ENCODE results near the gene GNG12.

DNA sequence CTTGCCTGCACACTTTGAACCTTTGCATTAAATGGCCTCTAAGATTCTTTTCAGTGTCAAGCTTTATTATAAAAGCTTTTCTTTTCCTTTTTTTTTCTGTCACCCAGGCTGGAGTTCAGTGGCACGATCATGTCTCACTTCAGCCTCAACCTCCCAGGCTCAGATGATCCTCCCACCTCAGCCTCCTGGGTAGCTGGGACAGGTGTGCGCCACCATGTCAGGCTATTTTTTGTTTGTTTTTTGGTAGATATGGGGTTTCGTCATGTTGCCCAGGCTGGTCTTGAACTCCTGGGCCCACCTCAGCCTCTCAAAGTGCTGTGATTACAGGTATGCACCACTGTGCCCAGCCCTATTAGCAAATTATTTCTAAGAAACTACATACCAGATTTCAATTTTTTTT lies 95.4 kb downstream of the GNG12 start:
- TF ChIP-seq, protein P1, sequence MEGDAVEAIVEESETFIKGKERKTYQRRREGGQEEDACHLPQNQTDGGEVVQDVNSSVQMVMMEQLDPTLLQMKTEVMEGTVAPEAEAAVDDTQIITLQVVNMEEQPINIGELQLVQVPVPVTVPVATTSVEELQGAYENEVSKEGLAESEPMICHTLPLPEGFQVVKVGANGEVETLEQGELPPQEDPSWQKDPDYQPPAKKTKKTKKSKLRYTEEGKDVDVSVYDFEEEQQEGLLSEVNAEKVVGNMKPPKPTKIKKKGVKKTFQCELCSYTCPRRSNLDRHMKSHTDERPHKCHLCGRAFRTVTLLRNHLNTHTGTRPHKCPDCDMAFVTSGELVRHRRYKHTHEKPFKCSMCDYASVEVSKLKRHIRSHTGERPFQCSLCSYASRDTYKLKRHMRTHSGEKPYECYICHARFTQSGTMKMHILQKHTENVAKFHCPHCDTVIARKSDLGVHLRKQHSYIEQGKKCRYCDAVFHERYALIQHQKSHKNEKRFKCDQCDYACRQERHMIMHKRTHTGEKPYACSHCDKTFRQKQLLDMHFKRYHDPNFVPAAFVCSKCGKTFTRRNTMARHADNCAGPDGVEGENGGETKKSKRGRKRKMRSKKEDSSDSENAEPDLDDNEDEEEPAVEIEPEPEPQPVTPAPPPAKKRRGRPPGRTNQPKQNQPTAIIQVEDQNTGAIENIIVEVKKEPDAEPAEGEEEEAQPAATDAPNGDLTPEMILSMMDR (IDR thresholded peaks at IDR 0.05) = no peak
- TF ChIP-seq POLR2AphosphoS5 (IDR thresholded peaks at IDR 0.05; ENCODE audit: low read depth, low read length) (no peak), TCF7L2 (IDR thresholded peaks at IDR 0.05; ENCODE audit: low read depth, low read length) (no peak), SIN3A (IDR thresholded peaks at IDR 0.05; ENCODE audit: borderline replicate concordance, insufficient read depth, low read depth, low read length) (no peak)
- TF ChIP-seq, protein P2, sequence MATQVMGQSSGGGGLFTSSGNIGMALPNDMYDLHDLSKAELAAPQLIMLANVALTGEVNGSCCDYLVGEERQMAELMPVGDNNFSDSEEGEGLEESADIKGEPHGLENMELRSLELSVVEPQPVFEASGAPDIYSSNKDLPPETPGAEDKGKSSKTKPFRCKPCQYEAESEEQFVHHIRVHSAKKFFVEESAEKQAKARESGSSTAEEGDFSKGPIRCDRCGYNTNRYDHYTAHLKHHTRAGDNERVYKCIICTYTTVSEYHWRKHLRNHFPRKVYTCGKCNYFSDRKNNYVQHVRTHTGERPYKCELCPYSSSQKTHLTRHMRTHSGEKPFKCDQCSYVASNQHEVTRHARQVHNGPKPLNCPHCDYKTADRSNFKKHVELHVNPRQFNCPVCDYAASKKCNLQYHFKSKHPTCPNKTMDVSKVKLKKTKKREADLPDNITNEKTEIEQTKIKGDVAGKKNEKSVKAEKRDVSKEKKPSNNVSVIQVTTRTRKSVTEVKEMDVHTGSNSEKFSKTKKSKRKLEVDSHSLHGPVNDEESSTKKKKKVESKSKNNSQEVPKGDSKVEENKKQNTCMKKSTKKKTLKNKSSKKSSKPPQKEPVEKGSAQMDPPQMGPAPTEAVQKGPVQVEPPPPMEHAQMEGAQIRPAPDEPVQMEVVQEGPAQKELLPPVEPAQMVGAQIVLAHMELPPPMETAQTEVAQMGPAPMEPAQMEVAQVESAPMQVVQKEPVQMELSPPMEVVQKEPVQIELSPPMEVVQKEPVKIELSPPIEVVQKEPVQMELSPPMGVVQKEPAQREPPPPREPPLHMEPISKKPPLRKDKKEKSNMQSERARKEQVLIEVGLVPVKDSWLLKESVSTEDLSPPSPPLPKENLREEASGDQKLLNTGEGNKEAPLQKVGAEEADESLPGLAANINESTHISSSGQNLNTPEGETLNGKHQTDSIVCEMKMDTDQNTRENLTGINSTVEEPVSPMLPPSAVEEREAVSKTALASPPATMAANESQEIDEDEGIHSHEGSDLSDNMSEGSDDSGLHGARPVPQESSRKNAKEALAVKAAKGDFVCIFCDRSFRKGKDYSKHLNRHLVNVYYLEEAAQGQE (IDR thresholded peaks at IDR 0.05; ENCODE audit: insufficient read depth in 1 of 2, low read depth in 2 of 2, low read length in 1 of 2) = no peak

All from Panc1 (cell line).